Fibroblast of lung (primary cell): Measurements from ENCODE around the gene DHX32. TPM values are rescaled to one million over a fixed set of nuclear protein-coding genes. Genes with fewer than 3 reads are reported as not detected.

Experiments used
- DNase-seq, 2 donors: peaks; one replicate each; pipeline versions ENCODE4 v3.0.0 to v3.0.0-alpha.2; 2010; ENCODE audit warnings: low read depth in 2 of 2
- H2AFZ ChIP-seq: 2 replicates; pipeline ENCODE4 v1.5.1; 2012; ENCODE audit warnings: low read length, control low read depth, inconsistent platforms
- H3K27ac ChIP-seq: 2 replicates; pipeline ENCODE4 v1.5.1; 2011; ENCODE audit warnings: low read length, control low read depth; ENCODE audit not compliant: insufficient read depth
- H3K27me3 ChIP-seq: 2 replicates; pipeline ENCODE4 v1.5.1; 2011; ENCODE audit warnings: mild to moderate bottlenecking, low read length; ENCODE audit not compliant: control insufficient read depth, insufficient read depth
- H3K36me3 ChIP-seq: 2 replicates; pipeline ENCODE4 v1.5.1; 2011; ENCODE audit warnings: low read length; ENCODE audit not compliant: control insufficient read depth, insufficient read depth
- H3K4me1 ChIP-seq: 2 replicates; pipeline ENCODE4 v1.5.1; 2011; ENCODE audit warnings: low read length; ENCODE audit not compliant: control insufficient read depth, insufficient read depth; ENCODE audit errors: extremely low read depth
- H3K4me2 ChIP-seq: 2 replicates; pipeline ENCODE4 v1.5.1; 2011; ENCODE audit warnings: low read length, control low read depth; ENCODE audit not compliant: insufficient read depth; ENCODE audit errors: extremely low read depth
- H3K4me3 ChIP-seq, 4 experiments: fragments of 200-600 bp in 1 of 4; sonication (generic) in 1 of 4; replicated peaks in 1 of 4; 2 replicates each; pipeline ENCODE4 v1.5.1; 2011 to 2016; ENCODE audit warnings: low read length in 4 of 4, low read depth in 3 of 4, mild to moderate bottlenecking in 3 of 4, control low read depth in 2 of 4, inconsistent platforms in 1 of 4, mixed read lengths in 1 of 4; ENCODE audit not compliant: insufficient read depth in 1 of 4; ENCODE audit errors: control extremely low read depth in 1 of 4
- H3K79me2 ChIP-seq: 2 replicates; pipeline ENCODE4 v1.5.1; 2012; ENCODE audit warnings: mild to moderate bottlenecking, low read length, inconsistent platforms; ENCODE audit not compliant: control insufficient read depth, insufficient read depth
- H3K9ac ChIP-seq: 2 replicates; pipeline ENCODE4 v1.5.1; 2011; ENCODE audit warnings: mild to moderate bottlenecking, low read length, control low read depth; ENCODE audit not compliant: insufficient read depth
- H3K9me3 ChIP-seq: 2 replicates; pipeline ENCODE4 v1.5.1; 2012; ENCODE audit warnings: low read depth, low read length; ENCODE audit not compliant: control insufficient read depth, insufficient read depth
- H4K20me1 ChIP-seq: 2 replicates; pipeline ENCODE4 v1.5.1; 2011; ENCODE audit warnings: low read length; ENCODE audit not compliant: control insufficient read depth, insufficient read depth; ENCODE audit errors: extremely low read depth
- EZH2 ChIP-seq: IDR thresholded peaks from 2 replicates; pipeline ENCODE4 v1.5.1; 2012; ENCODE audit warnings: low read length, control low read depth, mild to moderate bottlenecking; ENCODE audit errors: missing control alignments
- polyA plus RNA-seq, 2 donors: library from polyadenylated mRNA; depleted of rRNA in 1 of 2; stranded (reverse) in 1 of 2; unstranded in 1 of 2; fragments of >200 nt; gene quantifications; 2 replicates each; pipeline ENCODE4 v1.2.1, GENCODE V29; 2011 to 2012; ENCODE audit warnings: missing spikeins in 1 of 2
- total RNA-seq: library from RNA; depleted of rRNA; stranded (reverse); fragments of >200 nt; gene quantifications from 2 replicates; pipeline ENCODE4 v1.2.1, GENCODE V29; 2014
- TF ChIP-seq, protein P1 (sequence below), 2 donors: IDR thresholded peaks in 1 of 2; conservative IDR thresholded peaks in 1 of 2; 1 replicate in 1 of 2; 2 replicates in 1 of 2; pipeline ENCODE4 v1.5.1; 2011 to 2012; ENCODE audit warnings: low read length in 2 of 2, control low read depth in 1 of 2, inconsistent platforms in 1 of 2, low read depth in 1 of 2, mild to moderate bottlenecking in 1 of 2

The DHX32 gene
- total and polyA plus RNA-seq, 2 donors (not counting 1 experiment from before 2014, with no cell fraction given), result 31.1 to 33.7 TPM

DNA sequence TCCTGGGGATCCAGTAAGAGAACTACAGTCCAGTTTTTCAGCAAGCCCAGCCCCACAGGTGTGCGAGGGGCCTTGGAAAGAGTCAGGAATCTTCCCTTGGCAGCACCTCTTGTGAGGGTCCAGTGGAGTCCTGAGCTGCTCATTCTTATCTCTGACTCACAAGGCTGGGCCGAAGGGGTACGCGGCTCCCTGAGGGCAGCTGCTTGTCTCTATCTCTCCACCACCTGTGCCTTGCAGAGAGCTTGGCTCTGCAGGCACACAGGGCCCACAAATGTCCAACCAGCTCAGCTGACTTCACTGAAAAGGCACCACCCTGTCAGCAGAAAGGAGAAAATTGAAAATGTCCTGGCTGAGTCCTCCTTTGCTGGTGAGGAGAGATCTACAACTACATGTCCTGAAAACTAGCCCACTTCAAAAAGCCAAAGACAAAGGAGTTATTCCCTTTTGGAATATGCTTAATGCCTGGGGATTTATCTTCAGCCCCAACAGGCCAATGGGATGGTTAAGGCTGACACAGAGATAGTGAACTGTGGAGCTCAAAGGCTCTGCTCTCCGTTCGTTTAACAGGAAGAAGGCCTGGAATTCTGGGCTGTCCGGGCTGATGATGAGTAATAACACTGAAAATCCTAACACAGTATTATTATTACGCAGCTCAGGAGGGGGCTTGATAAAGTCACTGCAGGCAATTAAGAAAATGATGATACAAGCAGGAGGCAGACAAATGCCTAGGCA is 81.5 kb downstream of the DHX32 start:
- Histone ChIP-seq H3K4me3 (no peak overlapping the region), H3K4me1 (no peaks in the 10 kb centered on the region), H3K36me3 (peaks cover 4% of the 10 kb centered on the region), H3K27ac (no peak overlapping the region), H3K9ac (no peak overlapping the region), H2AFZ (no peak overlapping the region), H3K27me3 (no peaks in the 10 kb centered on the region), H4K20me1 (no peaks in the 10 kb centered on the region), H3K4me2 (no peak overlapping the region), H3K79me2 (no peaks in the 10 kb centered on the region), H3K9me3 (no peaks in the 10 kb centered on the region)
- TF ChIP-seq EZH2, result no peak
- TF ChIP-seq, protein P1, sequence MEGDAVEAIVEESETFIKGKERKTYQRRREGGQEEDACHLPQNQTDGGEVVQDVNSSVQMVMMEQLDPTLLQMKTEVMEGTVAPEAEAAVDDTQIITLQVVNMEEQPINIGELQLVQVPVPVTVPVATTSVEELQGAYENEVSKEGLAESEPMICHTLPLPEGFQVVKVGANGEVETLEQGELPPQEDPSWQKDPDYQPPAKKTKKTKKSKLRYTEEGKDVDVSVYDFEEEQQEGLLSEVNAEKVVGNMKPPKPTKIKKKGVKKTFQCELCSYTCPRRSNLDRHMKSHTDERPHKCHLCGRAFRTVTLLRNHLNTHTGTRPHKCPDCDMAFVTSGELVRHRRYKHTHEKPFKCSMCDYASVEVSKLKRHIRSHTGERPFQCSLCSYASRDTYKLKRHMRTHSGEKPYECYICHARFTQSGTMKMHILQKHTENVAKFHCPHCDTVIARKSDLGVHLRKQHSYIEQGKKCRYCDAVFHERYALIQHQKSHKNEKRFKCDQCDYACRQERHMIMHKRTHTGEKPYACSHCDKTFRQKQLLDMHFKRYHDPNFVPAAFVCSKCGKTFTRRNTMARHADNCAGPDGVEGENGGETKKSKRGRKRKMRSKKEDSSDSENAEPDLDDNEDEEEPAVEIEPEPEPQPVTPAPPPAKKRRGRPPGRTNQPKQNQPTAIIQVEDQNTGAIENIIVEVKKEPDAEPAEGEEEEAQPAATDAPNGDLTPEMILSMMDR (conservative IDR thresholded peaks at IDR 0.05 in 1 of 2, IDR thresholded peaks at IDR 0.05 in 1 of 2; ENCODE audit: low read depth in 1 of 2, low read length in 2 of 2), result no peak
- DNase-seq, result peak in 1 of 2 donors; percentile 6

GRCh38 chr10:125797994-125798662 is 83.0 kb downstream of the DHX32 start:
- H3K79me2 ChIP-seq, result no peaks in the 10 kb centered on the region
- H3K9me3 ChIP-seq, result no peaks in the 10 kb centered on the region
- DNase-seq, result no peak
- H3K4me1 ChIP-seq, result no peaks in the 10 kb centered on the region
- no peak overlapping the region for H3K4me3 ChIP-seq
- H3K27me3 ChIP-seq, result no peaks in the 10 kb centered on the region
- no peak overlapping the region for H2AFZ ChIP-seq
- H3K9ac ChIP-seq, result no peak overlapping the region
- no peak overlapping the region for H3K27ac ChIP-seq
- H4K20me1 ChIP-seq, result no peaks in the 10 kb centered on the region
- H3K36me3 ChIP-seq, result peaks cover 6% of the 10 kb centered on the region
- TF ChIP-seq, protein P1 (conservative IDR thresholded peaks at IDR 0.05 in 1 of 2, IDR thresholded peaks at IDR 0.05 in 1 of 2; ENCODE audit: low read depth in 1 of 2, low read length in 2 of 2), result no peak
- no peak for TF ChIP-seq EZH2
- H3K4me2 ChIP-seq, result no peak overlapping the region

GRCh38 chr10:125797424-125797823 is 83.7 kb downstream of the DHX32 start:
- Histone ChIP-seq H3K9ac (no peak overlapping the region), H4K20me1 (no peaks in the 10 kb centered on the region), H3K9me3 (no peaks in the 10 kb centered on the region), H3K27ac (no peak overlapping the region), H2AFZ (no peak overlapping the region), H3K27me3 (no peaks in the 10 kb centered on the region), H3K4me3 (no peak overlapping the region), H3K79me2 (no peaks in the 10 kb centered on the region), H3K36me3 (peaks cover 6% of the 10 kb centered on the region), H3K4me2 (no peak overlapping the region), H3K4me1 (no peaks in the 10 kb centered on the region)
- TF ChIP-seq, protein P1 (conservative IDR thresholded peaks at IDR 0.05 in 1 of 2, IDR thresholded peaks at IDR 0.05 in 1 of 2; ENCODE audit: low read depth in 1 of 2, low read length in 2 of 2), result no peak
- no peak for TF ChIP-seq EZH2
- no peak for DNase-seq
